EL (cell line): Measurements from ENCODE around the gene NR2C2.

Experiments
- DNase-seq: peaks from one replicate; pipeline ENCODE4 v3.0.0-alpha.2; 2016

The NR2C2 gene

GRCh38 chr3:15032650-15033049 is 85.3 kb downstream of the NR2C2 start:
- no peak for DNase-seq

- no peak for DNase-seq
Observed at GRCh38 chr3:15033103-15033502, 85.7 kb downstream of the NR2C2 start.

GRCh38 chr3:15038306-15038705 is 90.9 kb downstream of the NR2C2 start:
- no peak for DNase-seq

- DNase-seq, result no peak
Observed at GRCh38 chr3:15040844-15041243, 93.5 kb downstream of the NR2C2 start.

GRCh38 chr3:15041950-15042349 is 94.6 kb downstream of the NR2C2 start:
- DNase-seq, result no peak

GRCh38 chr3:15042936-15043335 is 95.6 kb downstream of the NR2C2 start:
- DNase-seq, result peak; percentile 12

GRCh38 chr3:15043408-15044171 is 96.2 kb downstream of the NR2C2 start:
- DNase-seq, result no peak

- no peak for DNase-seq
Observed at GRCh38 chr3:15044326-15044725, 96.9 kb downstream of the NR2C2 start.

- no peak for DNase-seq
Observed at GRCh38 chr3:15045667-15046066, 98.3 kb downstream of the NR2C2 start.

GRCh38 chr3:15049584-15049983 is 102.2 kb downstream of the NR2C2 start:
- no peak for DNase-seq

GRCh38 chr3:15050405-15051092 is 103.2 kb downstream of the NR2C2 start:
- DNase-seq, result no peak

GRCh38 chr3:15051531-15051930 is 104.1 kb downstream of the NR2C2 start:
- peak; percentile 53 for DNase-seq

- DNase-seq, result no peak
Observed at GRCh38 chr3:15052335-15053242, 105.2 kb downstream of the NR2C2 start.

- DNase-seq, result no peak
Observed at GRCh38 chr3:15053541-15053940, 106.2 kb downstream of the NR2C2 start.

- peak; percentile 8 for DNase-seq
Observed at GRCh38 chr3:15055019-15055557, 107.7 kb downstream of the NR2C2 start.

- DNase-seq, result no peak
Observed at GRCh38 chr3:15056676-15057404, 109.5 kb downstream of the NR2C2 start.

GRCh38 chr3:15060029-15060428 is 112.6 kb downstream of the NR2C2 start:
- DNase-seq, result no peak

- DNase-seq, result no peak
Observed at GRCh38 chr3:15063238-15063637, 115.9 kb downstream of the NR2C2 start.

GRCh38 chr3:15063656-15064286 is 116.4 kb downstream of the NR2C2 start:
- DNase-seq, result no peak

GRCh38 chr3:15064299-15064834 is 117.0 kb downstream of the NR2C2 start:
- DNase-seq, result peak; percentile 41

GRCh38 chr3:15064835-15065549 is 117.6 kb downstream of the NR2C2 start, which contains the start of gene MRPS25:
TSS of gene MRPS25 (minus strand) at chr3:15065315. CDS start at chr3:15065194, 121 bp downstream.
- peak; percentile 92 for DNase-seq
